Suppressor macrophage (primary cell): ENCODE measurements around the gene CDH23.

Experiments used
- DNase-seq, 4 experiments: peaks; one replicate each; pipeline ENCODE4 v3.0.0-alpha.2; 2020 to 2022

CDH23 gene

DNA sequence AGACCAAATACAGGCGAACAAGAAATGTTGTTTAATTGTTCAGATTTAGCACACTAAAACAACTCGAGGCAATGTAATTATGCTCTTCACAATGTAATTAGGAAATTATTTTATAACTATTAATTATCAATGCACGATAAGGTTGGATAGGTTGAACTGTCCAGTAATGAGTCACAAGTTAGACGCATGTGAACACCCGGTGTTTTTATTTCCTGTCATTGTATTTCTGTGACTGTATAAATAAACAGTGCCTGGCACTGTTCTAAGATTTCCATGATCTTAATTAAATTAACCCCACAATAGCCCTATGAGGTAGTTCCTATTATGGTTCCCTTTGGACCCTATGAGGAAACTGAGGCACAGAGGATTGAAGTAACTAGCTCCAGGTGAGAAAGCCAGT, 296.7 kb downstream of the CDH23 start:
- DNase-seq = no peak

DNA sequence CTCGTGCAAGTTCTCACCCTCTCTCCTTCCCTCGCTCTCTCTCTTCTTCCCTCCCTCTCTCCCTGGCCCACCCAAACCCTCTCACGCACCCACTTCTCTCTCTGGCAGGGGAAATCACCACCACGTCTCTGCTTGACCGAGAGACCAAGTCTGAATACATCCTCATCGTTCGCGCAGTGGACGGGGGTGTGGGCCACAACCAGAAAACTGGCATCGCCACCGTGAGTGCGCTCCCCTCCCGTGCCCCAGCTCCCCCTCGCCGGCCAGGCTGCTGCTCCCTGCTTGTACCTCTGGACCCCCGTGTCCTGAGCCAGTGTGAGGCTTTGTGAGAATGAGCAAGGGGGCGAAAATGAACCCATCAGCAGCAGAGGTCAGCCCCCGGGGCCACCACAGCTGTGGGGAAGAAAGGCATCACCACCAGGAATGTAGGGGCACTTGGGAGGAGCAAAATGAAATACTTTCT, 297.4 kb downstream of the CDH23 start:
- DNase-seq = peak; percentile 42 to 68 (median 62)

DNA sequence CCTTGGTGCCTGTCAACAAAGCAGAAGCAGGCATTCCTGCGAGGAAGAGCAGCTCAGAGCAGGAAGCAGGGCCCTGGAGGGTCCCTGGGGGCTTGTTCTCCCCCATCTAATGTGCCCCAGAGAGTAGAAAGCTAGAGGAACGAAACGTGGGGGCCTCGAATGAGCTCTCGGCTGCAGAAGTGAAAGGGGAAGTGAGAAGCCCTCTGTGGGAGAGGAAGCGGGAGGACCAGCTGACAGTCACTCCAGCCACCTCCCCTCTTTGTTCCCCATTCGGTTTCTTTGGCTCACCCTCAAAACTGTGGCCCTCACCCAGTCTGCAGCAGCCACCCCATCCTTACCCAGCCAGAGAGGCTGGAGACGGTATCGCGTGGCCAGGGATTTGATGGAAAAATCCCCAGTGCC, 297.8 kb downstream of the CDH23 start:
- DNase-seq = peak; percentile 84 to 93 (median 92)

DNA sequence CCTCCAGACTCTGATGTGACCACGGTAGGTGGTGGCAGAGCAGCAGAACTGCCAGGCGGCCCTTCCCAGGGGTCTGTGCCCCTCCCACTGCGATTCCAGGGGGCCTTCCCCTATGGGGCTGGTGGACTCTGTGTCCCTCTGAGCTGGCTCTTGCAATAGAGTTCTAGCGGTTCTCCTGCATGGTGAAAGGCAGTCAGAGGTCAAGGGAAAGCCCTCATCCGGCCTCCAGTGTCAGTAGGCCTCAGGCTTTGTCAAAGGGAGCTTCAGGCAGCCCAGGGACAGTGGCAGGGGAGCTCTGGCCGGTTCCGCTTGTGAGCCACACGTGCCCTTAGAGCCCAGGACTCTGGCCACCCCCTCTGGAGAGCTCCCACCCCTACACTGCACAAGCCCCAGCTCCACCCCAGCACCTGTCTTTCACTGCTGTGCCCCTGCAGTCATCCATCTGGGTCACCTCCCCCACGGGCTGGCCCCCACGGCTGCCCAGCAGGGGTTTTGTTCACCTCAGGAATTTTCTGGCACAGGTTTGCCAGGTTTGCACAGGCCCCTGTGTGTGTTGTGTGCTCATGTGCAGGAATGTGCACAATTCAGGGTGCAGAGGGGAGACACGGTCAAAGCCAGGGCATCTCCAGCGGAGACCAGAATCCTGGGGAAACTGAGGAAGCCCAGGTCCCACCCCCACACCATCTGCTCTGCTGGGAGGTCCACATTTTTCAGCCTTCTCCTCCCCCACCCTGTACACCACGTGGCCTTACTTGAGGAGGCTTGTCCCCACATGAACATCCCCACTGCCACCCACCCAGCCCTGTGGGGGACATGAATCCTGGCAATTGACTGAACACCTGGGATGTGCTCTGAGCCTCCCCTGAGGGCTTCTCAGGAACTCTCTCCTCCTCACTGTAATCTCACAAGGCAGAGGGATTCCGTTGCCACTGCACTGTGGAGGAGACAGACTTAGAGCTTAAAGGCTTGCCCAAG, 299.1 kb downstream of the CDH23 start:
- DNase-seq = peak; percentile 17 to 38 (median 34)

DNA sequence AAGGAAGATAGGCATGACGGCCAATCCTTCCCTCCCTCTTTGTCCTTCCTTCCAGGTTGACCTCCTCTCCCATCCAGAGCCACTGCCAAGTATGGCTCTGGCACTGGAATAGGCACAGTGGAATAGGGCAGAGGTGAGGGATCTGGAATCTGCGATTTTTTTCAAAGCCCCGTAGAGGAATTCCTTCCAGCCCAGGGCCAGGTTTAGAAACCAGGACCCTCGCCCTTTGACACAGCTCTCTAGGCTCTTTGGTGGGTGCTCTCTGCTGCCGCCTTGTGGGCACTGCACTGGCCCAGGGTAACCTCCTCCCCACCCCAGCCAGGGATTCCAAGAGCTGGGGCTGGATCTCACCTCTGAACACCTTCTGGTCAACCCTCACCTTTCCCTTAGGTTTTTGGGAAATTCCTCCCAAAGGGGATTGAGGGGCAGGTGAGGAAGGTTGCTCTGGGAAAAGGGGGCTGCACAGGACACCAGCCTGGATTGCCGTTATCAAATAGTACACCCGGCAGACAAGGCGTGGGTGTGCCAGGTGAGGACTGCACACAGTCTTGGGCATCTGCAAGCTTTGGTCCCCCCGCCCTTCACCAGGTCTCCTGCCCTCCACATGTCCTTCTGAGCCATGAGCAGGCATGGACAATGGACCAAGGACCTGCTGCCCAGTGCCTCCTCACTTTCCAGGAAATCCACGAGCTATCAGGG, 300.1 kb downstream of the CDH23 start:
- DNase-seq = peak; percentile 43 to 77 (median 52)

DNA sequence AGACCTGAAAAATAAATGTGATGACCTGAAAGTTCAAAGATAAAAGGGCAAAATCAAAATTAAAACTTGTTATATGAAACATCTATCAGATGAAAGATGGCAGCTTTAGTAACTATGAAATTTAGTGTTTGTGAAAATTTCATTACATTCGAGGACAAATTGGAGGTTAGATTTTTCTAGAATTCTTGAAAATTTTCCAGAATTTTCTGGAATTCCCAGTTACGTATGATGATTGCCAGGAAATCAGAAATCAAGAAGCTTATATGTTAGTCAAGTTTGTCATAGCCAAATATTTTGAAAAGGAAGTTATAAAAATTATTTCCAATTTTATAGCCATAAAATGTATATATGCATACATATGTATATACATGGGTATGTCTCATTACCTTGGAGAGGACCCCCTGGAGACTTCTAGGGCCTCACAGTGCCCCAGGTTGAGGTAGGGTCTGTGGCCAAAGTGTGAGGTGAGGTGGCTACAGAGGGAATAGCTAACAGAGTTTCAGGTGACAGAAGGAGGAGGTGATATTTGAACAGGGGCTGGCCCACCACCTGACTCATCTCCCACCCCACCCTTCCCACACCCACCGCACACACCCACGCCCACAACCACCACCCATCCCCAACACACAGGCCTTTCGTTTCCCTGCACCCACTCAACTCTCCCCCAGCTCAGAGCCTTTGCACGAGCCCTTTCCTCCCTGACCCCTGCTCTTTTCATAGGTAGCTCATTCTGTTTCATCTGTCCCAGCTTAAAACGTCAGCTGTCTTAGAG, 301.4 kb downstream of the CDH23 start:
- DNase-seq = no peak

DNA sequence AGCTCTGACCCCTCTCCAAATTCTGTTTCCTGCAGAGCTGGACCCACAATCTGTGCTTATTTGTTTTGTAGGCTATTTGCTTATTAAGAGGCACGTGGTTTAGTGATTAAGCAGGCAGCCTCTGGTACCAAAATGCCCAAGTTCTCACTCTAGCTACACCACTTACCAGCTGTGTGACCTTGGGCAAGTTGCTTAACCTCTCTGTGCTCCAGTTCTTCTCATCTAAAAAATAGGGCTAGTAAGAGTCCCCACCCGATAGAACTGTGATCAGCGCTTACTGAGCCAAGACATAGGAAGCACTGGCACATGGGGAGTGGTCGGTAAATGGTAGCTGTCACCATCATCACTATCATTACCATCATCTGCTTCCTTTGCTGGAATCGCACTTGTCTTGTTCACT, 302.0 kb downstream of the CDH23 start:
- DNase-seq = no peak

DNA sequence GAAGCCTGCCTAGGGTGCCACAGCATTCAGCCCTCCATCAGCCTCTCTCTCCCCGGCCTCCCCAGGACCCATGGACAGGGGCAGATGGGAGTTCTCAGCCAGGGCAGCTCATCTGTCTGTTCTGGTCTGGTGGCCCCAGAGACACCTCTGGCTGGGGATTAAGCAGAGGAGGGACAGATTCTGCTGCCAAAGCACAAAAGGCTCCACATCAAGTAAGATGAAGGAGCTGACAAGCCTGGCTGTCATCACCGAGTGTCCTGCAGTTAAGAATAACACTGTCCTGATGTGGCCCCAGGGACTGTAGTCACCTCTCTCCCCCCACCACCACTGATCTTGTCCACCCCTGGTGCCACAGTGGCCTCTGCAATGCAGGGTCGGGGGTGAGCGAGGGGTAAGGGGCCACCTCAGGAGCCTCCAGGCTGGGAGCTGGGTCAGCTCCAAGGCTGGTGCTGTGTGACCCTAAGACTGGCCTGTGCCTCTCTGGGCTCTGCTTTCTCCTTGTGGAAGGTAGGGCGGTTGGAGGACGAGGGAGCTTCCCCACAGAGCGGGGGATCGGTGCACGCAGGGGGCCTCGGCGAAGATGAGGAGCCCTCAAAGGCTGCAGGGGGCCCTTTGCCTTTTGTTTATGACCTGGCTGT, 304.1 kb downstream of the CDH23 start:
- DNase-seq = no peak

DNA sequence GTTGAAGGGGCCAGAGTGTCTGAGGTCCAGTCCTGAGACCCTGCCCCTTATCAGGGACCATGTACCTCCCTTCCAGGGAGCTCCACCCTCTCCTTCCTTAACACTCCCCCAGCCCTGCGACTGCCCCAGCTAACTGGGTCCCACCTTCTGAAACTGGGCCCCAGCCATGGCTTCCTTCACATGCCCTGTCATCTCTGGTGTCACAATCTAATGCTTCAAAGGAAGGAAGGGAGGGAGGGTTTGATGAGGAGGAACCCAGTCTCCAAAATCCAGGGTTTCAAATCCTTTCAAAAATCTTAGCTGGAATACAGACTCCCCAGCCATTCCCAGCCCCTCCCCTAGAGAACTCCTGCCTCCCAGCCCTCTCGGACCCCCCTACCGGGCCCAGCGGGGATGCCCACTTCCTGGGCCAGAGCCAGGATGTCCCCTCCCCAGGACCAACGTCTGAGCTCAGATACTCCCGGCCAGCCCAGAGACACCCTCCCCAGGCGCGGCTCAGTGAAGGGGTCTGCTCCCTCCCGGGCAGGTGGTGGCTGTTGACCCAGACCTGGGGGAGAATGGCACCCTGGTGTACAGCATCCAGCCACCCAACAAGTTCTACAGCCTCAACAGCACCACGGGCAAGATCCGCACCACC, 304.9 kb downstream of the CDH23 start:
- DNase-seq = peak in 2 of 4 experiments; percentile 19 to 46

DNA sequence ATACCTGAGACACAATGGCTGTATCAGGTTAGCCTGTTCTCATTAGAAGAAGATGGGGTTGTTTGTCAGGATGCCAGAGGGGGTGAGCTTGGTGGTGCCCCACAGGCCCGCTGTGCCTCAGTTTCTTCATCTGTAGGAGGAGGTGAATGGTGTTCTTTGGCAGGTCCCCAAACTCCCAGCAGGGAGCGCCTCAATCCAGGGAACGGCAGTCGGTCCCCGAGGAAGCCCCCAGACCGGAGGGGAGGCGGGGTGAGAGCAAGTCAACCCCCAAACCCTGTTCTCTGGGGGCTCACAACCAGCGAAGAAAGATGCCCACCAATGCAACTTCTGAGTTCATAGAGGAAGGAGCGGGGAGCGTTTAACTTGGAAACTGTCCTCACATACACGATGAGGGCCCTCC, 306.9 kb downstream of the CDH23 start:
- no peak for DNase-seq

DNA sequence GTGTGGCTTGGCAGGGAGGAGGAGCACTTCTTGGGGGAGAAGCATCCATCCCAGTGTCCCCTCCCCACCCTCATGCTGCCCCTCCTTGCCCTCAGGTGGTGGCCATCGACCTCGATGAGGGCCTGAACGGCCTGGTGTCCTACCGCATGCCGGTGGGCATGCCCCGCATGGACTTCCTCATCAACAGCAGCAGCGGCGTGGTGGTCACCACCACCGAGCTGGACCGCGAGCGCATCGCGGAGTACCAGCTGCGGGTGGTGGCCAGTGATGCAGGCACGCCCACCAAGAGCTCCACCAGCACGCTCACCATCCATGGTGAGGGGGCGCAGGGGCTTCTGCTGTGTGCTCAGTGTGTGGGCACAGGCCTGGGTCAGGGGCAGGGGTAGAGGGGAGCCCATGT, 308.1 kb downstream of the CDH23 start:
- no peak for DNase-seq

DNA sequence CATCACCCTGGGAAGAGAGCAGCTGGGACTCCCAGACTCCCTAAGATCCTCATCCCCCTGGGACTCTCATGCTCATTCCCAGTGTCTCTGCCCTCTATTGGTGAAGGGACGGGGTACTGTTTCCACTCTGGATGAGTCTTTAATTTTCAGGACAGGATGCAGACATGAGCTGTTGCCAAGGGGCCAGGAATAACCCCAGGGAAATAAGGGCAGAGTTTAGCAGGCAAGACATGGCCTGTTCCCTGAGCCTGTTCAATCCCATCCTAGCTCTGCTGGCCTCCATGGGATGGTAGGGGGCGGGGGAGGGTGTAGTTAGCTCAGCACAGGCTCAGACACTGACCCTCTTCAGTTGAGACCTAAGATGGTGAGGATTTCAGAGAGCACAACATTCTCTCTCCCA, 308.9 kb downstream of the CDH23 start:
- DNase-seq = no peak

DNA sequence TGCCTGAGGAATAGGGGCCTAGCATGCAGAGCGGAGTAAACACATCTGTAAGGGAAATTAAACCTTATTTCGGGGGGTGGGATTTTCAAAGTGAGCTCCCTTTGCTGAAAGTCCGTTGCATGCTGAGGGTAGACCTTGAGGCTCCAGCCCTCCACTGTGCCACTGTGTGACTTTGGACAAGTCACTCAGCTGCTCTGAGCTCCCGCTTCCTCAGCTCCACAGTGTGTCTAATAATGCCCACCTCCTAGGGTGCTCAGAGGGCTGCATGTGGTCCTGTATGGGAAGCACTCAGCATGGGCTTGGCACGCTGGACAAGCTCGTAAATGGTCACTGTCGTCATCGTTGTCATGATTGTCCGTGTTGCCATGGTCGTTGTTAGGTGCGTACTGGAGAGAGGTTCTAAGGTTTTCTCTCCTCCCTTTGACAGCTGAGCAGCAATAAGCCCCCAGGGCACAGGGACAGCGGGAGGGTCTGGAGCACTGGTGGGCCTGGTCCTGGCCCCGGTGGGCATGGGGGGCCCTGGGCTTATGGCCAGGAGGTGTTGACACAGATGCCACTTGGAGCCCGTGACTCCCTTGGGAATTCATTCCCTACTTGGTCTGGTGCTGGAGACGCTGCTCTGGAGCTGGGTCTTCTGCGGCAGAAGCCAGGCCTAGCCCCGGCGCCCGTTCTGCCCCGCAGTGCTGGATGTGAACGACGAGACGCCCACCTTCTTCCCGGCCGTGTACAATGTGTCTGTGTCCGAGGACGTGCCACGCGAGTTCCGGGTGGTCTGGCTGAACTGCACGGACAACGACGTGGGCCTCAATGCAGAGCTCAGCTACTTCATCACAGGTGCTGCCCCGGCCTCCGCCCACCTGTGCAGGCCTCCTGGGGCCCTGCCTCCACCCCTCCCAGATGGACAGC, 309.7 kb downstream of the CDH23 start:
- DNase-seq = no peak

DNA sequence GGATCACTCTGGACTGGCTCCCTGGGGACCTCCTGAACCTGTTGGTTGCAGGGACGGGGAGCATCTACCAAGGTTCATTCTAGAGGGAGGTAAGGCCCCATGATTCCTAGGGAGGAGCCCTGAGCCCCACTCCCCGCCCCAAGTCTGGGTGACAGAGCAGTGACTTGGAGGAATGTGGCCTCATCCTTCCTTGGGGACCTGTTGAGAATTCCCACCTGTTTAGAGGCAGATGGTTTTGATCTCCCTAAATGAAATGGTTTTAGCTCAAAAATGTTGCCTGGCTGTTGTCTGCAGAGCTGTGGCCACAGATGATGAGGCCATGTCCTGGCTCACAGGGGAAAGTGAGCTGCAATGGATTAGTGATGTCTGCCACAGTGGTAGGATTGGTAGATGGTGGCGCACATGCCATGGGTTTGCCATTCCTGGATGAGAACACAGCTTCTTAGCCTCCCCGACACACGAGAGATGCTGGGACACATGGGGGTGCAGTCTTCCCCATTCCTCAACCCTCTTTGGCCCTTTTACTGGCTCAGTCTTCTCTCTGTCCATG, 310.6 kb downstream of the CDH23 start:
- no peak for DNase-seq

DNA sequence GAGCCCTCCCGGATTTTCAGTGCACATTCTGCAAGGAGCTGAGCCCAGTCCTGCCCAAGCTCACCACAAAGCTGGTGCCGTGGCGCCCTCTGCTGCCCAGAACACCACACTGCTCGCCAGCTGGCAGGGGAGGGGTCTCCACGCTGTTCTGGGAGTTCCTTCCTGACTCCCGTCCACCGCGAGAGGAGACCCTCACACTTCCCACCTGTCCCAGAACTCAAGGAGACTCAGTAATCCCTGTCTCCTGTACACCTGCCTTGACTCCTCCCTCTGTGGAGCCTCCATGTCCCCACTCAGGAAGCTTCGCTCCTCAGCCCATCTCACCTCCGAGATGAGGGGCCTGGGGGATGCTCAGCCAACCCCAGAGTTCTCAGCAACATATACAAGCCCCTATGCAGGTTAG, 311.6 kb downstream of the CDH23 start:
- peak; percentile 49 to 73 (median 62) for DNase-seq

DNA sequence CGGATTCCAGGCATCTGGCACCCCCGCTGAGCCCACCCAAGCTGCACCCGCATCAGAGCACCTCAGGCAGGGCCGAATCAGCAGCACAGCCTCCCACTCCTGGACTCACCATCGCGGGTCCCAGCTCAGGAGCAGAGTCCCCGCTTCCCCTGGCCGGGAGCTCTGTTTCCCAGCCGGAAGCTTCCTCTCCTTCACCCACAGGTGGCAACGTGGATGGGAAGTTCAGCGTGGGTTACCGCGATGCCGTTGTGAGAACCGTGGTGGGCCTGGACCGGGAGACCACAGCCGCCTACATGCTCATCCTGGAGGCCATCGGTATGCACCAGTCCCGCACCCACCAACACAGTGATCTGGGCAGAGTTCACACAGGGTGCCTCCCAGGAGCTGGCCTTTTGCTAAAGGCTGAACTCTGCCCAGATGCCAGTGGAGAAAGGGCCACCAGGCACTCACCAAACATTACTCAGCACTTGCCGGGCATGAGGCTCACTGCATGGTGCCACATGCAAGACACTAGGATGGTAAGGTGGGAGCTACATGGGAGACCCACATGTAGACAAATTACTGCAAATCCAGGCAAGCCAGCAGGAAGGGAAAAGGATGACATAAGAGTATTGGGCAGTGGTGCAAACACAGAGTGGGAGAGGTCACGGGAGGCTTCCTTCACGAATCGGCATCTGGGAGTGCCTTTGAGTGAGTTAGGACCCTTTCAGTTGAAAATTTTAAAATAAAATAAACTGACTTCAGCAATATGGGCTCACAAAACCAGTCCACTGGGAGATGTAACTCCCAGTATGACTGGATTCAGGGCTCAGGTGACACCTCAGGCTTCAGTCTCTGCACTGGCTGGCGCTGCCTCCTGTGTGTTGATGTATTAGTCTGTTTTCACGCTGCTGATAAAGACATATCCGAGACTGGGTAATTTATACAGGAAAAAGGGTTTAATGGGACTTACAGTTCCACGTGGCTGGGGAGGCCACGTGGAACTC, 312.5 kb downstream of the CDH23 start:
- peak in 2 of 4 experiments; percentile 14 to 34 for DNase-seq

DNA sequence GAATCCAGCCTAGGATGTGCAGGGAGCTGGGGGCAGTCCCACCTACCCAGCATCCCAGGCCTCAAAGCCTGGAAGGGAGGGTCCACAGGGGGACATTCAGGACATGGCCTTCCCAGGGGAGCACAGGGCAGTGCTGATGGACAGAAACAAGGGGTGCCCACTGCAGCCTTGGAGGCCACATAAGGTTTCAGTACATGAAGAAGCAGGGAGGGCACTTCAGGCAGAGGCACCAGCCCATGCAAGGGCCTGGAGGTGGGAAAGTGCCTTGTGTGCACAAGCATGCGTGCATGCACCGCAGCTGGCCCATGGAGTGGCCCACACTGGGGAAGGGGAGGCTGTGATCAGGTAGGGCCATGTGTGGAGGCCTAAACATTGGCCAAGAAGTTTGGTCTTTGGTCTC, 313.8 kb downstream of the CDH23 start:
- DNase-seq = no peak

DNA sequence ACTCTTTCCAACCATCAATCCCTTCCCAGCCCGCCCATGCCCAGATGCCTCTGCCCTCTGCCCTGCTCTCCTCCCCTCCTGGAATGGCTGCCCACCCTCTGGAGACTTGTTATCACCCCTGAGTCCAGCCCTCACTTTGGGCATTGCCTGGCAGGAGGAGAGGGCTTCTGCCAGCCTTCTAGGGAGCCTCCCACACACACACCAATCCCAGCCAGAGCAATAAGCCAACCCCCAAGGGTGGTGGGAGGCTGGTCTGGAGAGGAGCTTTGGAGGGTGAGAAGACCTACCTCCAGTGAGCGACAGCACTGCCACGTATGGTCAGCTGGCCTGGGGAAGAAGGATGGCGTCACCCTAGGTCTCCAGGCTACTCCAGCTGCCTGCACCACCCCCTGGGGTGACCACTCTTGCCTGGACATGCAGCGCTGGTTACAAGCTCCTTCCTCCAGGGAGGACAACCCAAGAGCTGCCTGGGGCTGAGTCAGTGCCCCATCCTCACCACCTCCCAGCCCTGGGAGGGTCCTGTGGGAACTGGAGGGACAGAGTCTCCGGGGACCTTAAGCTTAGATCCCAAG, 314.4 kb downstream of the CDH23 start:
- DNase-seq = no peak

DNA sequence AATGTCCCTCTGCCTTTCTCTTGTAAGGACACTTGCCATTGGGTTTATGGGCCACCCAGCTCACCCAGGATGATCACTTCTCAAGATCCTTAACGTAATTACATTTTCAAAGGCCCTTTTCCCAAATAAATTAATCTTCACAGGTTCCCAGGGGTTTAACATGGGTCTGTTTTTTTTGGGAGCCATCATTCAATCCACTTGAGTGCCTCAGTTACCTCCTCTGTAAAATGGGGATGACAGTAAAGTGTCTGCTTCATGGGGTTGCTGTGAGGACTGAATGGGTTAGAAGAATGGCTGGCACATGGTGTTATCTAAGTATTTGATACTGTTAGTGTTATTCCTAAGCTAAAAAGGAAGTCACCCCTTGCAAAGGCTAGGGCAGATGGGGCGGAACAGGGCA, 315.4 kb downstream of the CDH23 start:
- no peak for DNase-seq
